OCI-LY1 (cell line): ENCODE results near the gene RASAL2.

Source experiments
- H2AFZ ChIP-seq: fragments of 200-600 bp; sonication (generic), shearing (Covaris generic); 2 replicates; pipeline ENCODE4 v1.6.0; 2014; ENCODE audit warnings: antibody characterized with exemption, mild to moderate bottlenecking, low read length
- H3F3A ChIP-seq: fragments of 200-600 bp; sonication (generic), shearing (Covaris generic); 2 replicates; pipeline ENCODE4 v1.6.0; 2014; ENCODE audit warnings: mild to moderate bottlenecking, antibody characterized with exemption, low read length, moderate library complexity; ENCODE audit not compliant: insufficient read depth
- H3K27ac ChIP-seq: fragments of 200-600 bp; sonication (generic); 2 replicates; pipeline ENCODE4 v1.5.1; 2014; ENCODE audit warnings: low read length, mixed run types, mild to moderate bottlenecking, low read depth; ENCODE audit not compliant: poor library complexity, severe bottlenecking
- H3K27me3 ChIP-seq: fragments of 200-600 bp; sonication (generic); 2 replicates; pipeline ENCODE4 v1.6.0; 2014; ENCODE audit warnings: antibody characterized with exemption, mild to moderate bottlenecking, low read length, moderate library complexity; ENCODE audit not compliant: insufficient read depth
- H3K36me3 ChIP-seq: fragments of 200-600 bp; sonication (generic); 2 replicates; pipeline ENCODE4 v1.6.1; 2014; ENCODE audit warnings: mild to moderate bottlenecking, antibody characterized with exemption, low read length, moderate library complexity, mixed read lengths; ENCODE audit not compliant: insufficient read depth
- H3K4me1 ChIP-seq: fragments of 200-600 bp; sonication (generic); 2 replicates; pipeline ENCODE4 v1.5.1; 2014; ENCODE audit warnings: mild to moderate bottlenecking, low read length, moderate library complexity; ENCODE audit not compliant: insufficient read depth, severe bottlenecking
- H3K4me2 ChIP-seq: fragments of 200-600 bp; sonication (generic), shearing (Covaris generic); 2 replicates; pipeline ENCODE4 v1.6.1; 2014; ENCODE audit warnings: low read length
- H3K4me3 ChIP-seq: fragments of 200-600 bp; sonication (generic); 2 replicates; pipeline ENCODE4 v1.5.1; 2014; ENCODE audit warnings: low read length, low read depth, mild to moderate bottlenecking, mixed read lengths; ENCODE audit not compliant: poor library complexity, severe bottlenecking
- H3K79me2 ChIP-seq: fragments of 200-600 bp; shearing (Covaris generic); 2 replicates; pipeline ENCODE4 v1.6.1; 2016; ENCODE audit warnings: mixed run types, low read length, mixed read lengths; ENCODE audit not compliant: insufficient read depth
- H3K9ac ChIP-seq: fragments of 200-600 bp; sonication (generic), shearing (Covaris generic); 2 replicates; pipeline ENCODE4 v1.6.1; 2014; ENCODE audit warnings: mild to moderate bottlenecking, low read length, mixed read lengths
- H3K9me2 ChIP-seq: fragments of 200-600 bp; sonication (generic), shearing (Covaris generic); 2 replicates; pipeline ENCODE4 v1.6.1; 2014; ENCODE audit warnings: low read depth, mild to moderate bottlenecking, low read length, mixed read lengths
- H3K9me3 ChIP-seq: fragments of 200-600 bp; shearing (Covaris generic); 2 replicates; pipeline ENCODE4 v1.6.1; 2014; ENCODE audit warnings: low read length, mixed read lengths
- H4K20me1 ChIP-seq: fragments of 200-600 bp; sonication (generic), shearing (Covaris generic); 2 replicates; pipeline ENCODE4 v1.6.0; 2016; ENCODE audit warnings: mild to moderate bottlenecking, low read length; ENCODE audit not compliant: insufficient read depth
- EZH2 ChIP-seq: fragments of 200-600 bp; sonication (generic), shearing (Covaris generic); IDR thresholded peaks from 2 replicates; pipeline ENCODE4 v1.8.0; 2017; ENCODE audit warnings: borderline replicate concordance, mixed run types, mild to moderate bottlenecking, antibody characterized with exemption, low read length, moderate library complexity, mixed read lengths
- TF ChIP-seq, protein P1 (sequence below): fragments of 200-600 bp; sonication (generic), shearing (Covaris generic); IDR thresholded peaks from 2 replicates; pipeline ENCODE4 v1.5.1; 2017; ENCODE audit warnings: mild to moderate bottlenecking, antibody characterized with exemption, low read length, moderate library complexity, mixed read lengths

RASAL2 gene

DNA sequence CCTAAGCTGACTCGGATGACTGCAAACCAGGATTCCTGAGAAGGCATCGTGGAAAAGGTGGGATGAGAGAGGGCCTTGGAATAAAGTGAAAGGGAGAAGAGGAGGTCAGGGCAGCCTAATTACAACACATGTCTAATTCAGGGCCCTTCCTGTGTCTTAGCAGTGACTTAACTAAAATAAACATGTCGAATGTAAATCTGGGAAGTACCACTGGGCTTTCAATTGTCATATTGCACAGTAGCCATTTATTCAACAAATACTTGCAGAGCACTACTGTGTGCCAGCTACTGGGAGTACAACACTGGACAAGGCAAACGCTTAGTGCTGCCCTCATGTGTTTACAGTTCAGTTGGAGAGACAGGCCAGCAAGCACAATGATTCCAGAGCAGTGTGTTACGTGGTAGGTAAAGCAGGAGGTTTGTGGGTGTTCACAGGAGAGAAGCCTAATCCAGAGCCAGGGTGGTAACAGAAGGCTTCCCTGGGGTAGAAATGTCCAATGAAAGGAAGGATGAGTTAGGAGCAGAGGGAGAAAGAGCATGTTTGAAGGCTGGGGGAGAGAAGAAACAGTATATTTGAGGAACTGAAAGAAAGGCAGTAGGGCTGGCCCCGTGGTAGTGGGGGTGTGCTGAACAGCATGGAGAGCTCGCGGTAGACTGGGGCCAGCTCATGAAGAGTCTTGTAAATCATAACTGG is 38.0 kb upstream of the RASAL2 start:
- H3K9me3 ChIP-seq = no peaks in the 10 kb centered on the region
- no peak overlapping the region for H3K4me3 ChIP-seq
- H3K36me3 ChIP-seq = no peaks in the 10 kb centered on the region
- H2AFZ ChIP-seq = no peak overlapping the region
- H3F3A ChIP-seq = no peaks in the 10 kb centered on the region
- H3K79me2 ChIP-seq = no peaks in the 10 kb centered on the region
- no peaks in the 10 kb centered on the region for H4K20me1 ChIP-seq
- H3K4me2 ChIP-seq = no peak overlapping the region
- H3K4me1 ChIP-seq = no peaks in the 10 kb centered on the region
- no peaks in the 10 kb centered on the region for H3K9me2 ChIP-seq
- no peak overlapping the region for H3K27ac ChIP-seq
- TF ChIP-seq, protein P1, sequence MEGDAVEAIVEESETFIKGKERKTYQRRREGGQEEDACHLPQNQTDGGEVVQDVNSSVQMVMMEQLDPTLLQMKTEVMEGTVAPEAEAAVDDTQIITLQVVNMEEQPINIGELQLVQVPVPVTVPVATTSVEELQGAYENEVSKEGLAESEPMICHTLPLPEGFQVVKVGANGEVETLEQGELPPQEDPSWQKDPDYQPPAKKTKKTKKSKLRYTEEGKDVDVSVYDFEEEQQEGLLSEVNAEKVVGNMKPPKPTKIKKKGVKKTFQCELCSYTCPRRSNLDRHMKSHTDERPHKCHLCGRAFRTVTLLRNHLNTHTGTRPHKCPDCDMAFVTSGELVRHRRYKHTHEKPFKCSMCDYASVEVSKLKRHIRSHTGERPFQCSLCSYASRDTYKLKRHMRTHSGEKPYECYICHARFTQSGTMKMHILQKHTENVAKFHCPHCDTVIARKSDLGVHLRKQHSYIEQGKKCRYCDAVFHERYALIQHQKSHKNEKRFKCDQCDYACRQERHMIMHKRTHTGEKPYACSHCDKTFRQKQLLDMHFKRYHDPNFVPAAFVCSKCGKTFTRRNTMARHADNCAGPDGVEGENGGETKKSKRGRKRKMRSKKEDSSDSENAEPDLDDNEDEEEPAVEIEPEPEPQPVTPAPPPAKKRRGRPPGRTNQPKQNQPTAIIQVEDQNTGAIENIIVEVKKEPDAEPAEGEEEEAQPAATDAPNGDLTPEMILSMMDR = no peak
- no peak for TF ChIP-seq EZH2
- no peak overlapping the region for H3K9ac ChIP-seq
- no peaks in the 10 kb centered on the region for H3K27me3 ChIP-seq

DNA sequence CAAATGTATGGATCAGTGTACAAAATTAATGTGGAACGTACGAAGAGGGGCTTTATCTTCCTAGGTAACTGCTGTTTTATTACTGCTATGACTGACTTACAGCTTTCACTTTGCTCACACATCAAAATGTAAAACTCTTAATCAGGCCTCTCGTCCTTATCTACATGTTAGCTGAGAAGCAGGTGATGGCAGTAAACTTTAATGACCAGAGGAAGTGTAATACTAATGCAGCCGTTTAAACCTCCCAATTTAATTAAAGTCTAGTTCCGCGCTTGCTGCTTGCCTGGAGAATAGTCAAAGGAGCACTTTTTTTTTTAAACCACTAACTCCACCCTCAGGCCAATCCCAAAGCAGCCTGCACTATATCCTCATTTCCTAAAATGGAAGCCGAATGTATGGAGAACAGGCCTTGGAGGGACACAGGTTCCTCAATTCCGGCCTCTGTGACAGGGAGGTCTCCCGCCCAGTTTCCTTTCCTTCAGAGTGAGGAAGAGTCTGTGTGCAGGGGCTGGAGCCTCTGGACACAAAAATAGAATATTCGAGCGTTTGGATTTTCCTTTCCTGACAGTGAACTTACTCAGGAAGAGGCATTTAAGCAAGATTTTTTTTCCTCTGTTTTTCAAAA is 36.7 kb upstream of the RASAL2 start:
- H3K9me3 ChIP-seq = no peaks in the 10 kb centered on the region

DNA sequence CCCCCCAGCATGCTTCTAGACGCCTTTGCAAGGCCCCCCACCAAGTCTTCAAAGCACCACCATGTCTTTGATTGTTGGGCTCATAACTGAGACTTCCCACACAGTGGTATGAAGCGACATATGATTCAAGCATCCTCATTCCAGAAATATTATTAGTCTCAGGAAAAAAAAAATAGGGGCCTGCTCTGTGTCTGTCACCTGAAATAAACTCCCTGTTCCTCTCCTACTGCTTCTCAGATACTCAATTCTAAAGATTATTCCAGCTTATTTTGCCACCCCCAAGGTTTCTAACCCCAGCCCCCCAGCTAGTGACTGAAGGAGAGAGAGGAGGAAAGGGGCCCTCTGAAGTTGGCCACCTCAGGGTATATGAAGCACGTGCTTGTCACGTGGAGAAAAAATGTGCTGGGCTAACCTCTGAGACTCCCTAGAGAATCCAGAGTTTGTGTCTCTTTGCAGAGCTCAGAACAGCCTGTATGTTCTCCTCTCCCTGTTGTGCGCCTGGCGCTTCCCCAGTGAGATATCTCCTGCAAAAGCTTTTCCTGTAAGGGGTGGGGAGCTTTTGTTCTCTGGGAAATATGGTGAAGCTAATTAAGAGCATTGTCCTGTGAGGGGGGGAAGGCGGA is 35.9 kb upstream of the RASAL2 start:
- Histone ChIP-seq H2AFZ (no peak overlapping the region), H3K4me3 (no peak overlapping the region), H3K4me2 (no peak overlapping the region), H3F3A (no peaks in the 10 kb centered on the region), H3K27me3 (no peaks in the 10 kb centered on the region), H4K20me1 (no peaks in the 10 kb centered on the region), H3K79me2 (no peaks in the 10 kb centered on the region), H3K9me3 (no peaks in the 10 kb centered on the region), H3K27ac (no peak overlapping the region), H3K36me3 (no peaks in the 10 kb centered on the region), H3K4me1 (no peaks in the 10 kb centered on the region), H3K9me2 (no peaks in the 10 kb centered on the region), H3K9ac (no peak overlapping the region)
- TF ChIP-seq, protein P1 = no peak
- TF ChIP-seq EZH2 = no peak

More for the DNA sequence above, 36.7 kb upstream of the RASAL2 start:
- H4K20me1 ChIP-seq = no peaks in the 10 kb centered on the region
- H3F3A ChIP-seq = no peaks in the 10 kb centered on the region
- H3K27me3 ChIP-seq = no peaks in the 10 kb centered on the region
- no peaks in the 10 kb centered on the region for H3K36me3 ChIP-seq
- no peak overlapping the region for H3K4me2 ChIP-seq
- H3K4me3 ChIP-seq = no peak overlapping the region
- H3K9me2 ChIP-seq = no peaks in the 10 kb centered on the region
- TF ChIP-seq, protein P1 = no peak
- H3K4me1 ChIP-seq = no peaks in the 10 kb centered on the region
- no peak overlapping the region for H3K27ac ChIP-seq
- no peak overlapping the region for H2AFZ ChIP-seq
- no peaks in the 10 kb centered on the region for H3K79me2 ChIP-seq
- no peak overlapping the region for H3K9ac ChIP-seq
